Measurements from ENCODE around the gene ATP2A1. TPM values are rescaled to one million over a fixed set of nuclear protein-coding genes. Genes with fewer than 3 reads are reported as not detected.
"Not testable (repeated sequence)": the region's sequence is repeated elsewhere in the genome, so short reads cannot be mapped to it uniquely, and the experiment has no call there.

ATP2A1 gene
- total RNA-seq, 1 experiment from 2014 or later = 2.9 TPM

GRCh38 chr16:28867241-28867640 lies 11.0 kb upstream of the ATP2A1 start:
- no peak overlapping the region for H3K4me3 ChIP-seq (ENCODE audit: low read depth in 2 of 2, low read length in 2 of 2)
- BruUV-seq (replicated peaks) = TSS peak; percentile 3
- no peak for TF ChIP-seq SIN3A (IDR thresholded peaks at IDR 0.05; ENCODE audit: borderline replicate concordance, insufficient read depth, low read depth, low read length)
- TF ChIP-seq TCF7L2 (IDR thresholded peaks at IDR 0.05; ENCODE audit: low read depth, low read length) = no peak
- DNase-seq (ENCODE audit: low read depth, low spot score) (no peak), ATAC-seq (no peak)
- H3K4me1 ChIP-seq (ENCODE audit: control insufficient read depth, insufficient read depth, low read length) = peaks cover 10% of the 10 kb centered on the region
- CTCF ChIA-PET = no interaction called here
- H3K36me3 ChIP-seq (ENCODE audit: control insufficient read depth, insufficient read depth, low read length) = no peaks in the 10 kb centered on the region; the same call in 1 of the 2 replicates
- no peak overlapping the region for H3K27ac ChIP-seq (ENCODE audit: low read length)
- H3K9me3 ChIP-seq (ENCODE audit: control insufficient read depth, insufficient read depth, low read depth, low read length) = no peaks in the 10 kb centered on the region
- H3K27me3 ChIP-seq (ENCODE audit: control insufficient read depth, insufficient read depth, low read length) = no peaks in the 10 kb centered on the region
- POLR2A ChIA-PET = no interaction called here
- in situ Hi-C loops (cut with HindIII; ENCODE audit: low pct_unique_long_range_greater_than_20kb, low sequenced_read_pairs) = no loop called here
- intact Hi-C loops (cut with micrococcal nuclease; ENCODE audit: unreplicated experiment) = no loop called here

GRCh38 chr16:28867646-28868045 lies 10.6 kb upstream of the ATP2A1 start:
- H3K36me3 ChIP-seq (ENCODE audit: control insufficient read depth, insufficient read depth, low read length); H3K4me3 ChIP-seq (ENCODE audit: low read depth in 2 of 2, low read length in 2 of 2); intact Hi-C loops (cut with micrococcal nuclease; ENCODE audit: unreplicated experiment); BruUV-seq (replicated peaks); H3K27ac ChIP-seq (ENCODE audit: low read length); ATAC-seq; DNase-seq (ENCODE audit: low read depth, low spot score); POLR2A ChIA-PET; H3K9me3 ChIP-seq (ENCODE audit: control insufficient read depth, insufficient read depth, low read depth, low read length); CTCF ChIA-PET; in situ Hi-C loops (cut with HindIII; ENCODE audit: low pct_unique_long_range_greater_than_20kb, low sequenced_read_pairs); H3K27me3 ChIP-seq (ENCODE audit: control insufficient read depth, insufficient read depth, low read length): not testable (repeated sequence)
- peaks cover 10% of the 10 kb centered on the region for H3K4me1 ChIP-seq (ENCODE audit: control insufficient read depth, insufficient read depth, low read length)

DNA sequence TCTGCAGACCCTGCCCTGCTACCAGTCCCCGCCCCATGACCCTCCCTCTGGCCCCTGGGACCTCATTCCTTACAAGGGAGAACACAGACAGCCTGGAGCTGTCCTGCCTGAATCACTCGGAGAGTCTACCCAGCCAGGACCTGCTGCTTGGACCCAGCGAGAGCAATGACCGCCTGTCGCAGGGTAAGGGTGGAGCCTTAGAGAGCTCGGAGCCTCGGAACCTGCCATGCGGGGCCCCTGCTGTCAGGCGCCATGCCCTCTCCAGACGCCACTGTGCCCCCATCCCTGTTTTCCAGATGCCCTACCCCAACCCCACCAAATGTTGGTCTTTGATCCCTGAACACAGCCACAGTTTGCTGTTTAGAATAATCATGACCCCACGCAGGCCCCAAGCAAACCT lies 9.1 kb upstream of the ATP2A1 start:
- no TSS peak for BruUV-seq (replicated peaks)
- Histone ChIP-seq H3K4me3 (ENCODE audit: low read depth in 2 of 2, low read length in 2 of 2) (no peak overlapping the region), H3K4me1 (ENCODE audit: control insufficient read depth, insufficient read depth, low read length) (peaks cover 10% of the 10 kb centered on the region), H3K9me3 (ENCODE audit: control insufficient read depth, insufficient read depth, low read depth, low read length) (no peaks in the 10 kb centered on the region), H3K27me3 (ENCODE audit: control insufficient read depth, insufficient read depth, low read length) (no peaks in the 10 kb centered on the region), H3K36me3 (ENCODE audit: control insufficient read depth, insufficient read depth, low read length) (no peaks in the 10 kb centered on the region; the same call in 1 of the 2 replicates), H3K27ac (ENCODE audit: low read length) (no peak overlapping the region)
- POLR2A ChIA-PET = no interaction called here
- ATAC-seq (no peak), DNase-seq (ENCODE audit: low read depth, low spot score) (no peak)
- in situ Hi-C loops (cut with HindIII; ENCODE audit: low pct_unique_long_range_greater_than_20kb, low sequenced_read_pairs) (no loop called here), intact Hi-C loops (cut with micrococcal nuclease; ENCODE audit: unreplicated experiment) (no loop called here)
- TF ChIP-seq, protein P1, sequence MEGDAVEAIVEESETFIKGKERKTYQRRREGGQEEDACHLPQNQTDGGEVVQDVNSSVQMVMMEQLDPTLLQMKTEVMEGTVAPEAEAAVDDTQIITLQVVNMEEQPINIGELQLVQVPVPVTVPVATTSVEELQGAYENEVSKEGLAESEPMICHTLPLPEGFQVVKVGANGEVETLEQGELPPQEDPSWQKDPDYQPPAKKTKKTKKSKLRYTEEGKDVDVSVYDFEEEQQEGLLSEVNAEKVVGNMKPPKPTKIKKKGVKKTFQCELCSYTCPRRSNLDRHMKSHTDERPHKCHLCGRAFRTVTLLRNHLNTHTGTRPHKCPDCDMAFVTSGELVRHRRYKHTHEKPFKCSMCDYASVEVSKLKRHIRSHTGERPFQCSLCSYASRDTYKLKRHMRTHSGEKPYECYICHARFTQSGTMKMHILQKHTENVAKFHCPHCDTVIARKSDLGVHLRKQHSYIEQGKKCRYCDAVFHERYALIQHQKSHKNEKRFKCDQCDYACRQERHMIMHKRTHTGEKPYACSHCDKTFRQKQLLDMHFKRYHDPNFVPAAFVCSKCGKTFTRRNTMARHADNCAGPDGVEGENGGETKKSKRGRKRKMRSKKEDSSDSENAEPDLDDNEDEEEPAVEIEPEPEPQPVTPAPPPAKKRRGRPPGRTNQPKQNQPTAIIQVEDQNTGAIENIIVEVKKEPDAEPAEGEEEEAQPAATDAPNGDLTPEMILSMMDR (IDR thresholded peaks at IDR 0.05) = no peak
- TF ChIP-seq, protein P2, sequence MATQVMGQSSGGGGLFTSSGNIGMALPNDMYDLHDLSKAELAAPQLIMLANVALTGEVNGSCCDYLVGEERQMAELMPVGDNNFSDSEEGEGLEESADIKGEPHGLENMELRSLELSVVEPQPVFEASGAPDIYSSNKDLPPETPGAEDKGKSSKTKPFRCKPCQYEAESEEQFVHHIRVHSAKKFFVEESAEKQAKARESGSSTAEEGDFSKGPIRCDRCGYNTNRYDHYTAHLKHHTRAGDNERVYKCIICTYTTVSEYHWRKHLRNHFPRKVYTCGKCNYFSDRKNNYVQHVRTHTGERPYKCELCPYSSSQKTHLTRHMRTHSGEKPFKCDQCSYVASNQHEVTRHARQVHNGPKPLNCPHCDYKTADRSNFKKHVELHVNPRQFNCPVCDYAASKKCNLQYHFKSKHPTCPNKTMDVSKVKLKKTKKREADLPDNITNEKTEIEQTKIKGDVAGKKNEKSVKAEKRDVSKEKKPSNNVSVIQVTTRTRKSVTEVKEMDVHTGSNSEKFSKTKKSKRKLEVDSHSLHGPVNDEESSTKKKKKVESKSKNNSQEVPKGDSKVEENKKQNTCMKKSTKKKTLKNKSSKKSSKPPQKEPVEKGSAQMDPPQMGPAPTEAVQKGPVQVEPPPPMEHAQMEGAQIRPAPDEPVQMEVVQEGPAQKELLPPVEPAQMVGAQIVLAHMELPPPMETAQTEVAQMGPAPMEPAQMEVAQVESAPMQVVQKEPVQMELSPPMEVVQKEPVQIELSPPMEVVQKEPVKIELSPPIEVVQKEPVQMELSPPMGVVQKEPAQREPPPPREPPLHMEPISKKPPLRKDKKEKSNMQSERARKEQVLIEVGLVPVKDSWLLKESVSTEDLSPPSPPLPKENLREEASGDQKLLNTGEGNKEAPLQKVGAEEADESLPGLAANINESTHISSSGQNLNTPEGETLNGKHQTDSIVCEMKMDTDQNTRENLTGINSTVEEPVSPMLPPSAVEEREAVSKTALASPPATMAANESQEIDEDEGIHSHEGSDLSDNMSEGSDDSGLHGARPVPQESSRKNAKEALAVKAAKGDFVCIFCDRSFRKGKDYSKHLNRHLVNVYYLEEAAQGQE (IDR thresholded peaks at IDR 0.05; ENCODE audit: insufficient read depth in 1 of 2, low read depth in 2 of 2, low read length in 1 of 2) = no peak
- TF ChIP-seq TCF7L2 (IDR thresholded peaks at IDR 0.05; ENCODE audit: low read depth, low read length) (no peak), SIN3A (IDR thresholded peaks at IDR 0.05; ENCODE audit: borderline replicate concordance, insufficient read depth, low read depth, low read length) (no peak)
- CTCF ChIA-PET = no interaction called here

Measured in Panc1 (cell line).